GM21825 (cell line): Measurements from ENCODE around the gene NSF.
"Not testable (repeated sequence)": the region's sequence is repeated elsewhere in the genome, so short reads cannot be mapped to it uniquely, and the experiment has no call there.

Source experiments
- ATAC-seq: cut with Tn5 transposase; IDR thresholded peaks from one replicate; pipeline ENCODE4 v1.9.1; 2021; ENCODE audit warnings: mild to moderate bottlenecking, moderate library complexity; ENCODE audit not compliant: unreplicated experiment

NSF gene

GRCh38 chr17:46696522-46696921 lies 106.1 kb downstream of the NSF start:
- not testable (repeated sequence) for ATAC-seq

DNA sequence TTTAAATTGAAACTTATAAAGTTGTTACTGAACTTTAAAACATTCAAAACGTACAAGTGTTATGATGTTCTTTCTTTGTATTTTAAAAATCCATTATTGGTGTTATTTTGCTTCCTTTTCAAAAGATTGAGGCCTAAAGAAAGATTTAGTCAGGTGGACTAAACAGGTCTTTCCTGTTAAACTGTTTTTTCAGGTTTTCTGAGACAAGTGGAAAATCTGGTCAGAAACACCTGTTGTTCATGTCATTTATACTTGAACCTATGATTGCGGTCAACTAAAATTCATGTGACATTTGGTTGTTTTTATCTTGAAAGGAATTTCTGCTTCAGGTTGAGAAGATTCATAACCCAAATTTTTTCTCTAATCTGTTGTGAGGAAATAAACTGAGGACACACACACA lies 108.5 kb downstream of the NSF start:
- not testable (repeated sequence) for ATAC-seq

GRCh38 chr17:46717999-46718398 lies 127.5 kb downstream of the NSF start:
- ATAC-seq = no peak

DNA sequence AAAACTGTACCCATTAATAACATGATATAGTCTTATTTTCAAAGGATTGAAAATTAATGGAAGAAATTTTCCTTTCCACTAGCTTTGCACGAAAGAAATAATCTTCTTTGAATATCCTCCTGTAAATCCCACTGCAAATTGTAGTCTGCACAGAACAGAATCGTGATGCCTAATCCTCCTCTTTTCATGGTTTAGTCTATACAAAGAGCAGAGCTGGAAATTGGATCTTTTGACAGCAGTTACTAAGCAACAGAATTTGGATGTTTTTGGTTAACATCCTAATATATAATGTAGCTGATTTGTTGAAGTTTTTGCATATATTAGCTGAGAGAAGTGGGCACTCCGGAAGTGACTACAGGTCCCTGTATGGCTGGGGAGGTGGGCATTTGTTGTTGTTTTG lies 129.4 kb downstream of the NSF start:
- no peak for ATAC-seq

DNA sequence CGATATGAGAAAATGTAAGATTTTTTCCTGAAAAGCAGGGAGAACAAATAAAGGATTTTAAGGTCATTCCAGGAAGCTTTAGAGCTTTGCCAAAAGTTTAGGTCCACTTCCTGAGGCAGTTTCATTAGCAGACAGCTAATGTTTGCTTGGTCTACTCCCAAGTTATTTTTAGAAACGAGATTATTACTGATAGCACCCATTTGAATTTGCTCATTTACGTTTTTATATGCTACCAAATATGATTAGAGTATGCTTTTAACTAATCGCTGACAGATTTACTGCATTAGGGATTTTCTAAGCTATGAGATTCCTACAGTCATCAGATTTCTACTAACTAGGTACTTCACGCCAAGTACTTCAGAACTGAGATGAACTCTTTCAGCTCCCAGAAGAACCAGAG lies 129.9 kb downstream of the NSF start:
- no peak for ATAC-seq

- ATAC-seq = no peak
Observed at GRCh38 chr17:46722662-46723285, 132.3 kb downstream of the NSF start.

GRCh38 chr17:46726206-46726605 lies 135.7 kb downstream of the NSF start:
- no peak for ATAC-seq

DNA sequence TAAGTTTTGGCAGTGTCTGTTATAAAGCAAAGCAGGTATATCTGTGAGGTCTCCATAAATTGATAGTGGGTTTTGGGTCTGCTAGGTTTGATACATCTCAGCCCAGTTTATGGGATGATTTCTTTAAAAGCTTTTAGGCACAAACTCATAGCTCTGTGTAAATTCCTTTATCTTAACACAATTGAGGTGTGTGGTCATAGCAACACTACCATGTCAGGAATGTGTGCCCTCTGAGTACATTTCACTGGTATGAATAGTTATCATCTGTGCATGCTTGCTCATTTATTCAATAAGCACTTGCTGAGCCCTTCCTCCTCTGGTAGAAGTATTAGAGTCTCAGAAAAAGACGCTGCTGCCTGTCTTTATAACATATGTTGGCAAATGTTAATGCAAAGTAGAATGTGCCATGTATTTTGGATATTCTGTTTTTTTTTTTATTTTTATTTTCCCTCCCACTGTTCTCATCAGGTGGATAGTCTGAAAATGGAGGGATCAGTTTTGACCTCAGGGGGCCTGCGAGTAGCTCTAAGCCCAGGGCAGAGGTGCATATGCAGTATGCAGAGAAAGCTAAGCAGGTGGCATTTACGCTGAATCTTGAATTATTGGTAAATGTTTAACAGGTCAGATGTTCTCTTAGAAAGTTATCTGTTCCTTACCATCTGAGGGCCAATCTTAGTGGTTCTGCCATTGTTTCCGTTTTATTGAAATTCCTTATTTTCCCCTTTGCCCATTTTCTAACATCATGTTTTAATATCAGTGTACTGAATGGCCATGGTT lies 137.3 kb downstream of the NSF start:
- ATAC-seq = no peak

GRCh38 chr17:46730026-46730425 lies 139.6 kb downstream of the NSF start:
- no peak for ATAC-seq

GRCh38 chr17:46730679-46731078 lies 140.2 kb downstream of the NSF start:
- no peak for ATAC-seq

DNA sequence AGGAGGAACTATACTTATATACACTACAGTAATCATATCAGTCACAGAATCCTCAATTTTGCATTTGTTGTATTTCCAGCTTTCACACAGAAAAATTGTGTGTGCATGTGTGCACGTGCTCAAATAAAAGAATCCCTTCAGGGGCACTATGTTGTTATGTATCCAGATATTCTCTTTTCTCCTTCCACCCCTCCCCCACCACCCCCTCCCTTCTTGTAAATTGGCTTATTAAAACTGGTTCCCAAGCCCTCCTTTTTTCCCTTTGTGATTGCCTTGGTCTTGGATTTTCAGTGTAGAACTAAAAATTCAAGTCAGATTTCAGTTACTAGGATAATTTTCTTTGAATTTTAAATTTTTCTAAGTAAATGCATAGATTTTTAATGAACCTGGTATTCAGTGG lies 141.7 kb downstream of the NSF start:
- ATAC-seq = no peak

DNA sequence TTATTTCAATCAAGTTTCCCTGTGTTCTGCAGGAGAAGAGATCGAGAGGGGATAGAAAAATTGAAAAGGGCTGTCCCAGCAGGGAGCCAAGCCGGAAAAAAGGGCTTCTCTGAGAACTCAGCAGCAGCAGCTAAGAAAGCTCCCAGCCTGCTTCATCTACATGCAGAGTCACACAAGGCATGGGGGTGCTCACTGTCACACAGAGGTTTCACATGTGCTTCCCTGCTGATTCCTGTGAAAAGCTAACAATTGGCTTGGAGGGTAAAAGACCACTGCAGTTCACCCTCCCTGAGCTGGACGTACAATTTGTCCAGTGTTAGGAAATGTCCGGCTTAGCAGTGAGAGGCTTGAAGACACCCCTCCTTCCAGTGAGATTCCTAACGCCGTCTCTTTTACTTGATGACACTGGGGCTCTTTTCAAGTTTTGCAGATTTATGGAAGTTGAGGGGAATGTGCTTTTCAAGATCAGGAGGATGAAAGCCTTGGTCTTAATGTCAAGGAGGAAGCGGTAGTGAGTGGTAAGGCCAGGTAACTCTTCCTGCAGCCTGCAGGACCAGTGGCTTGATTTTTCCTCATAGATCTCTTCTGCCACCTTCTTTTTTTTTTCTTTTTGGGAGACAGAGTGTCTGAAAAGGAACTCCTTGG lies 142.4 kb downstream of the NSF start:
- ATAC-seq = no peak

DNA sequence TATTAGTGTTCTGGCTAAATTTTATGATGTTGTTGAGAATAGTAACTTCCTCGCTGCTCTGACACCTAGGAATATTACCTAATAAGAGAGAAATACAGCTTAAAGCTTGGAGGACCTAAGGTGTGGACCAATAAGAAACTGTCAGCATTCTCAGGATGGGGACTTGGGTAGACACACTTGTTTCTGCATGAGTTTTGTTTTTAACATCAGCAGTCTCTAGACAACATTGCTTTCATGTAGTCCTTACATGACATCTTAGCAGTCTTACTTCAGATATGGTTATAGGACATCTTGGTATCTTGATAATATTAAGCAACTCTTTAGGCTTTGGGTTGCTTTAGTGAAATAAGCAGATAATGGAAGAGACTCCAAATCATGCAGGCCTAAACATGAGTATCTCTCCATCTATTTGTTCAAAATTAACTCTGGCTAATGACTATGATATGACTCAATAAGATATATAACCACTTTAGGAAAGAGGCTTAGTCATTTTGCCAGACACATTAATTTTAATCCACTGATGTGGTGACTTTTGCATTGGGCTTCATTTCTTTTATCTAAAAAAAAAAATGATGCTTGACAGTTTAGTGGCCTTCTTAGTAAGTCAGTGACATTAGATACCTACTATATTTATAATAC lies 143.5 kb downstream of the NSF start:
- ATAC-seq = no peak

- ATAC-seq = no peak
Observed at GRCh38 chr17:46736100-46736499, 145.6 kb downstream of the NSF start.

GRCh38 chr17:46737326-46737725 lies 146.9 kb downstream of the NSF start:
- no peak for ATAC-seq

DNA sequence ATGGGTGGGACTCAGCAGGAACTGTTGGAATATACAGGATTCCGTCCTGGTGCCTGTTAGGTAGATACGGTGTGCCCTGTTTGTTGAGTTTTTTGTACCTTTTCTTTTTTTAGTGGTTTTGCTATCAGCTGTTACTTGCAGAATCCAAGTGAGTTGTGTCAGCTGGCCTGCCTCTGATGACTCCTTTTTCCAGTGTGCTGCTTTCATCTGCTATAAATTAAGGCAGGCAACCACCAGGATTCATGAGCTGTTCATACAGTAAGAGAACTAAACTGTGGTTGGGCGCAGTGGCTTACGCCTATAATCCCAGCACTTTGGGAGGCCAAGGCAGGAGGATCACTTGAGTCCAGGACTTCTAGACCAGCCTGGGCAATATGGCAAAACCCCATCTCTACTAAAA lies 148.1 kb downstream of the NSF start:
- ATAC-seq = no peak

DNA sequence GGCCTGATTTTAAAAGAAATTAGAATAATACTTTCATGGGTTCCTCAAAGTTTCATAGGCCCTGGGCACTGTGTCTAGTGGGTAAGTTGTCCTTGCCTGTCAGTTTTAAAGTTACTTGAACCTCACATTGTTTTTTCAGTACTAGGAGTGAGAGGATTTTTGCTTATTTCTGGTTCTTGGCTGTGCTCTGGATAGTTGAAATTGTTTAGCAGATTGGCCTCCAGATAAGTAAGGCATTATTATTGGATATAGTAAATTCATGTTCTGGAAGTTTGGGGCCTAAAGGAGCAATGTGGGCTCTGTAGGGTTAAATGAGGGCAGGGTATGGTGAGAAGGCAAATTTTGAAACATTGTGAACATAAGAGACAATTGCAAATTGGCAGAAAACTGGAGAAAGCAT lies 149.5 kb downstream of the NSF start:
- ATAC-seq = no peak

- no peak for ATAC-seq
Observed at GRCh38 chr17:46741122-46741730, 150.8 kb downstream of the NSF start.

GRCh38 chr17:46742565-46743270 lies 152.2 kb downstream of the NSF start:
- ATAC-seq = no peak

DNA sequence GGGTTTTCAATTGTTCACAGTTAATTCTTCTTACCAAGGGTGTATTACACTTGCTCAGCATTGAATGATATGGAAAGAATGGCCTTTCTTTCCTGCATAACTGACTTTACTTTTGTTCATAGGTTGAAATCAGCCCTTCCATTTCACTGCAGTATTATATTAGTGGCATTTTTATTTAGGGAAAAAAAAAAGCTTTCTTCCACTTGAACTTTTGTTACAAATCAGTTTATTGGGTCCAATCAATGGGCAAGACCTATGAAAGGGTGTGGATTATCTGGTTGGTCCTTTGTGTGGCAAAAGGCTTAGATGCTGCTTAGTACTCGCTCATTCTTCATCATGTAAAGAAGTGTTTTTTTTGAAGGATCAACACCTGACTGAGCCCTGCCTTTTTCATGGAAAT lies 154.0 kb downstream of the NSF start:
- no peak for ATAC-seq

GRCh38 chr17:46745376-46745775 lies 154.9 kb downstream of the NSF start:
- ATAC-seq = no peak
